GM19193 (cell line): ENCODE results near the gene JAML.

Source experiments
- POLR2A ChIP-seq: IDR thresholded peaks from 4 replicates; pipeline ENCODE4 v1.6.1; 2011; ENCODE audit not compliant: insufficient read depth, insufficient read length; ENCODE audit errors: extremely low read depth

JAML gene

GRCh38 chr11:118199135-118199534 lies 25.7 kb downstream of the JAML start:
- no peak for TF ChIP-seq POLR2A

GRCh38 chr11:118198370-118198769 lies 26.4 kb downstream of the JAML start:
- TF ChIP-seq POLR2A = no peak

GRCh38 chr11:118194835-118195627 lies 29.8 kb downstream of the JAML start:
- TF ChIP-seq POLR2A = no peak

- TF ChIP-seq POLR2A = no peak
Measured at GRCh38 chr11:118193910-118194566, 30.8 kb downstream of the JAML start.

GRCh38 chr11:118186346-118187107 lies 38.3 kb downstream of the JAML start:
- TF ChIP-seq POLR2A = no peak

- no peak for TF ChIP-seq POLR2A
Measured at GRCh38 chr11:118184784-118185579, 39.8 kb downstream of the JAML start.

- TF ChIP-seq POLR2A = no peak
Measured at GRCh38 chr11:118180300-118180703, 44.5 kb downstream of the JAML start.

- TF ChIP-seq POLR2A = no peak
Measured at GRCh38 chr11:118176778-118177134, 48.1 kb downstream of the JAML start.

- TF ChIP-seq POLR2A = no peak
Measured at GRCh38 chr11:118175993-118176777, 48.6 kb downstream of the JAML start, which contains the start of gene SCN2B. Gene SCN2B (minus strand): TSS chr11:118176639. CDS start chr11:118176431, 208 bp downstream.

- TF ChIP-seq POLR2A = no peak
Measured at GRCh38 chr11:118175031-118175992, 49.5 kb downstream of the JAML start.

GRCh38 chr11:118174006-118174567 lies 50.7 kb downstream of the JAML start:
- no peak for TF ChIP-seq POLR2A

GRCh38 chr11:118172356-118172755 lies 52.5 kb downstream of the JAML start:
- no peak for TF ChIP-seq POLR2A
